OCI-LY1 (cell line): ENCODE measurements around the gene COLGALT1.

Experiments
- H2AFZ ChIP-seq: fragments of 200-600 bp; sonication (generic), shearing (Covaris generic); 2 replicates; pipeline ENCODE4 v1.6.0; 2014; ENCODE audit warnings: antibody characterized with exemption, mild to moderate bottlenecking, low read length
- H3F3A ChIP-seq: fragments of 200-600 bp; sonication (generic), shearing (Covaris generic); 2 replicates; pipeline ENCODE4 v1.6.0; 2014; ENCODE audit warnings: mild to moderate bottlenecking, antibody characterized with exemption, low read length, moderate library complexity; ENCODE audit not compliant: insufficient read depth
- H3K27ac ChIP-seq: fragments of 200-600 bp; sonication (generic); 2 replicates; pipeline ENCODE4 v1.5.1; 2014; ENCODE audit warnings: low read length, mixed run types, mild to moderate bottlenecking, low read depth; ENCODE audit not compliant: poor library complexity, severe bottlenecking
- H3K27me3 ChIP-seq: fragments of 200-600 bp; sonication (generic); 2 replicates; pipeline ENCODE4 v1.6.0; 2014; ENCODE audit warnings: antibody characterized with exemption, mild to moderate bottlenecking, low read length, moderate library complexity; ENCODE audit not compliant: insufficient read depth
- H3K36me3 ChIP-seq: fragments of 200-600 bp; sonication (generic); 2 replicates; pipeline ENCODE4 v1.6.1; 2014; ENCODE audit warnings: mild to moderate bottlenecking, antibody characterized with exemption, low read length, moderate library complexity, mixed read lengths; ENCODE audit not compliant: insufficient read depth
- H3K4me1 ChIP-seq: fragments of 200-600 bp; sonication (generic); 2 replicates; pipeline ENCODE4 v1.5.1; 2014; ENCODE audit warnings: mild to moderate bottlenecking, low read length, moderate library complexity; ENCODE audit not compliant: insufficient read depth, severe bottlenecking
- H3K4me2 ChIP-seq: fragments of 200-600 bp; sonication (generic), shearing (Covaris generic); 2 replicates; pipeline ENCODE4 v1.6.1; 2014; ENCODE audit warnings: low read length
- H3K4me3 ChIP-seq: fragments of 200-600 bp; sonication (generic); 2 replicates; pipeline ENCODE4 v1.5.1; 2014; ENCODE audit warnings: low read length, low read depth, mild to moderate bottlenecking, mixed read lengths; ENCODE audit not compliant: poor library complexity, severe bottlenecking
- H3K79me2 ChIP-seq: fragments of 200-600 bp; shearing (Covaris generic); 2 replicates; pipeline ENCODE4 v1.6.1; 2016; ENCODE audit warnings: mixed run types, low read length, mixed read lengths; ENCODE audit not compliant: insufficient read depth
- H3K9ac ChIP-seq: fragments of 200-600 bp; sonication (generic), shearing (Covaris generic); 2 replicates; pipeline ENCODE4 v1.6.1; 2014; ENCODE audit warnings: mild to moderate bottlenecking, low read length, mixed read lengths
- H3K9me2 ChIP-seq: fragments of 200-600 bp; sonication (generic), shearing (Covaris generic); 2 replicates; pipeline ENCODE4 v1.6.1; 2014; ENCODE audit warnings: low read depth, mild to moderate bottlenecking, low read length, mixed read lengths
- H3K9me3 ChIP-seq: fragments of 200-600 bp; shearing (Covaris generic); 2 replicates; pipeline ENCODE4 v1.6.1; 2014; ENCODE audit warnings: low read length, mixed read lengths
- H4K20me1 ChIP-seq: fragments of 200-600 bp; sonication (generic), shearing (Covaris generic); 2 replicates; pipeline ENCODE4 v1.6.0; 2016; ENCODE audit warnings: mild to moderate bottlenecking, low read length; ENCODE audit not compliant: insufficient read depth
- CTCF ChIP-seq: fragments of 200-600 bp; sonication (generic), shearing (Covaris generic); IDR thresholded peaks from 2 replicates; pipeline ENCODE4 v1.5.1; 2017; ENCODE audit warnings: mild to moderate bottlenecking, antibody characterized with exemption, low read length, moderate library complexity, mixed read lengths
- EZH2 ChIP-seq: fragments of 200-600 bp; sonication (generic), shearing (Covaris generic); IDR thresholded peaks from 2 replicates; pipeline ENCODE4 v1.8.0; 2017; ENCODE audit warnings: borderline replicate concordance, mixed run types, mild to moderate bottlenecking, antibody characterized with exemption, low read length, moderate library complexity, mixed read lengths

Gene COLGALT1

GRCh38 chr19:17540174-17540573, 15.3 kb upstream of the COLGALT1 start:
- H3K79me2 ChIP-seq: no peaks in the 10 kb centered on the region
- no peak overlapping the region for H3K27ac ChIP-seq
- no peak overlapping the region for H3K9ac ChIP-seq
- H2AFZ ChIP-seq: no peak overlapping the region
- no peaks in the 10 kb centered on the region for H3F3A ChIP-seq
- peaks cover 9% of the 10 kb centered on the region for H3K4me1 ChIP-seq
- H4K20me1 ChIP-seq: no peaks in the 10 kb centered on the region
- no peaks in the 10 kb centered on the region for H3K36me3 ChIP-seq
- no peak overlapping the region for H3K4me2 ChIP-seq
- H3K9me2 ChIP-seq: no peaks in the 10 kb centered on the region
- no peak overlapping the region for H3K4me3 ChIP-seq
- TF ChIP-seq CTCF (no peak), EZH2 (no peak)
- no peaks in the 10 kb centered on the region for H3K27me3 ChIP-seq
- no peaks in the 10 kb centered on the region for H3K9me3 ChIP-seq

GRCh38 chr19:17541184-17541759, 14.2 kb upstream of the COLGALT1 start:
- no peak for TF ChIP-seq EZH2
- TF ChIP-seq CTCF: no peak
- H3K9ac ChIP-seq: no peak overlapping the region
- H3K4me1 ChIP-seq: peaks cover 9% of the 10 kb centered on the region
- no peaks in the 10 kb centered on the region for H4K20me1 ChIP-seq
- no peak overlapping the region for H3K4me2 ChIP-seq
- no peaks in the 10 kb centered on the region for H3K9me3 ChIP-seq
- H3K27me3 ChIP-seq: no peaks in the 10 kb centered on the region
- H3F3A ChIP-seq: no peaks in the 10 kb centered on the region
- H2AFZ ChIP-seq: no peak overlapping the region
- no peaks in the 10 kb centered on the region for H3K36me3 ChIP-seq
- no peaks in the 10 kb centered on the region for H3K79me2 ChIP-seq
- no peaks in the 10 kb centered on the region for H3K9me2 ChIP-seq
- no peak overlapping the region for H3K27ac ChIP-seq
- H3K4me3 ChIP-seq: no peak overlapping the region

- H2AFZ ChIP-seq: no peak overlapping the region
- no peaks in the 10 kb centered on the region for H3K79me2 ChIP-seq
- peaks cover 9% of the 10 kb centered on the region for H3K4me1 ChIP-seq
Observed at GRCh38 chr19:17542042-17542441, 13.4 kb upstream of the COLGALT1 start.

More at GRCh38 chr19:17542042-17542441, 13.4 kb upstream of the COLGALT1 start:
- Histone ChIP-seq H3K27ac (no peak overlapping the region), H3K9ac (no peak overlapping the region), H3K27me3 (no peaks in the 10 kb centered on the region), H4K20me1 (no peaks in the 10 kb centered on the region), H3K4me2 (no peak overlapping the region), H3K4me3 (no peak overlapping the region), H3F3A (no peaks in the 10 kb centered on the region), H3K9me2 (no peaks in the 10 kb centered on the region), H3K36me3 (no peaks in the 10 kb centered on the region), H3K9me3 (no peaks in the 10 kb centered on the region)
- TF ChIP-seq EZH2: no peak
- no peak for TF ChIP-seq CTCF
